Neural cell (in vitro differentiated cells): ENCODE data around the gene TPRG1. TPM values are rescaled to one million over a fixed set of nuclear protein-coding genes. Genes with fewer than 3 reads are reported as not detected.

Experiments
- H2AFZ ChIP-seq: fragments of 200-600, 300-800 bp; sonication (generic), shearing (Covaris generic); 2 replicates; pipeline ENCODE4 v1.6.0; 2014; ENCODE audit warnings: low read depth, mild to moderate bottlenecking, antibody characterized with exemption, low read length, moderate library complexity
- H3F3A ChIP-seq: fragments of 200-600 bp; shearing (Covaris generic); 2 replicates; pipeline ENCODE4 v1.6.1; 2016; ENCODE audit warnings: mild to moderate bottlenecking, moderate library complexity, mixed read lengths, antibody characterized with exemption, low read length; ENCODE audit not compliant: insufficient read depth, poor library complexity, severe bottlenecking
- H3K27ac ChIP-seq: fragments of 200-600, 300-800 bp; sonication (generic), shearing (Covaris generic); 2 replicates; pipeline ENCODE4 v1.5.1; 2014; ENCODE audit warnings: mild to moderate bottlenecking, low read length, moderate library complexity
- H3K27me3 ChIP-seq: fragments of 300-800, 200-600 bp; sonication (generic), shearing (Covaris generic); 2 replicates; pipeline ENCODE4 v1.6.0; 2014; ENCODE audit warnings: mild to moderate bottlenecking, low read depth, low read length, moderate library complexity; ENCODE audit not compliant: insufficient read depth
- H3K36me3 ChIP-seq: fragments of 300-800, 200-600 bp; sonication (generic), shearing (Covaris generic); 2 replicates; pipeline ENCODE4 v1.5.1; 2014; ENCODE audit warnings: mild to moderate bottlenecking, antibody characterized with exemption, low read length, moderate library complexity; ENCODE audit not compliant: insufficient read depth
- H3K4me2 ChIP-seq: fragments of 300-800, 200-600 bp; sonication (generic), shearing (Covaris generic); 2 replicates; pipeline ENCODE4 v1.6.0; 2014; ENCODE audit warnings: mild to moderate bottlenecking, low read length
- H3K4me3 ChIP-seq: fragments of 300-800, 200-600 bp; sonication (generic), shearing (Covaris generic); 2 replicates; pipeline ENCODE4 v1.5.1; 2014; ENCODE audit warnings: mild to moderate bottlenecking, low read length, moderate library complexity
- H3K79me2 ChIP-seq: fragments of 200-600 bp; shearing (Covaris generic); replicated peaks from 2 replicates; pipeline ENCODE4 v1.6.0; 2014; ENCODE audit warnings: mild to moderate bottlenecking, low read length, moderate library complexity; ENCODE audit not compliant: insufficient read depth
- H3K9ac ChIP-seq: fragments of 300-800, 200-600 bp; sonication (generic), shearing (Covaris generic); 2 replicates; pipeline ENCODE4 v1.6.1; 2016; ENCODE audit warnings: mild to moderate bottlenecking, low read length, mixed read lengths
- H3K9me2 ChIP-seq: fragments of 200-600 bp; shearing (Covaris generic); 2 replicates; pipeline ENCODE4 v1.6.1; 2016; ENCODE audit warnings: mild to moderate bottlenecking, low read length, mixed read lengths; ENCODE audit not compliant: insufficient read depth
- H3K9me3 ChIP-seq: fragments of 200-600, 300-800 bp; sonication (generic), shearing (Covaris generic); 2 replicates; pipeline ENCODE4 v1.6.1; 2016; ENCODE audit warnings: mild to moderate bottlenecking, mixed run types, low read length, moderate library complexity, mixed read lengths
- H4K20me1 ChIP-seq: fragments of 200-600 bp; shearing (Covaris generic); 2 replicates; pipeline ENCODE4 v1.6.1; 2016; ENCODE audit warnings: mild to moderate bottlenecking, mixed run types; ENCODE audit not compliant: insufficient read depth
- EP300 ChIP-seq: fragments of 450-650 bp; conservative IDR thresholded peaks from 2 replicates; pipeline ENCODE4 v1.6.1; 2014; ENCODE audit warnings: antibody characterized with exemption, mild to moderate bottlenecking, moderate library complexity; ENCODE audit not compliant: poor library complexity, severe bottlenecking
- EZH2 ChIP-seq: fragments of 200-600, 300-800 bp; shearing (Covaris generic), sonication (generic); IDR thresholded peaks from 2 replicates; pipeline ENCODE4 v1.6.1; 2014; ENCODE audit warnings: antibody characterized with exemption, low read length, borderline replicate concordance, mild to moderate bottlenecking; ENCODE audit not compliant: insufficient read depth, poor library complexity, severe bottlenecking
- MXI1 ChIP-seq: fragments of 450-650 bp; conservative IDR thresholded peaks from 2 replicates; pipeline ENCODE4 v1.6.1; 2014; ENCODE audit warnings: antibody characterized with exemption, mild to moderate bottlenecking; ENCODE audit not compliant: poor library complexity, severe bottlenecking
- POLR2AphosphoS5 ChIP-seq: IDR thresholded peaks from 2 replicates; pipeline ENCODE4 v1.6.1; 2012
- RAD21 ChIP-seq: fragments of 450-650 bp; conservative IDR thresholded peaks from 2 replicates; pipeline ENCODE4 v1.6.1; 2014; ENCODE audit warnings: antibody characterized with exemption, mild to moderate bottlenecking, moderate library complexity
- REST ChIP-seq: IDR thresholded peaks from 2 replicates; pipeline ENCODE4 v1.6.1; 2012; ENCODE audit warnings: borderline replicate concordance
- SMC3 ChIP-seq: fragments of 450-650 bp; conservative IDR thresholded peaks from 2 replicates; pipeline ENCODE4 v1.6.1; 2014; ENCODE audit warnings: antibody characterized with exemption, mild to moderate bottlenecking, moderate library complexity; ENCODE audit not compliant: poor library complexity
- TAF1 ChIP-seq: IDR thresholded peaks from 2 replicates; pipeline ENCODE4 v1.6.1; 2012; ENCODE audit warnings: low read depth
- polyA plus RNA-seq: library from polyadenylated mRNA; depleted of rRNA; stranded (reverse); fragments of >200 nt; gene quantifications from 2 replicates; pipeline ENCODE4 v1.2.3, GENCODE V29; 2014
- TF ChIP-seq, protein P1 (sequence below): fragments of 450-650 bp; IDR thresholded peaks from 2 replicates; pipeline ENCODE4 v1.5.1; 2014; ENCODE audit warnings: antibody characterized with exemption, mild to moderate bottlenecking, moderate library complexity; ENCODE audit not compliant: poor library complexity, severe bottlenecking

TPRG1 gene
- polyA plus RNA-seq, 1 donor from 2014 or later, result 0.17 TPM

- Histone ChIP-seq H4K20me1 (no peaks in the 10 kb centered on the region), H3K4me2 (no peak overlapping the region), H3K9me2 (no peaks in the 10 kb centered on the region), H3K79me2 (no peaks in the 10 kb centered on the region), H3K9ac (no peak overlapping the region), H3K27ac (no peak overlapping the region), H3K36me3 (no peaks in the 10 kb centered on the region), H3K27me3 (no peaks in the 10 kb centered on the region), H3F3A (no peaks in the 10 kb centered on the region), H2AFZ (no peak overlapping the region), H3K4me3 (no peak overlapping the region), H3K9me3 (no peaks in the 10 kb centered on the region)
- no peak for TF ChIP-seq MXI1
- TF ChIP-seq RAD21, result no peak
- TF ChIP-seq SMC3, result no peak
- no peak for TF ChIP-seq POLR2AphosphoS5
- no peak for TF ChIP-seq EZH2
- TF ChIP-seq EP300, result no peak
- no peak for TF ChIP-seq REST
- TF ChIP-seq TAF1, result no peak
Measured at GRCh38 chr3:189300345-189300744, 128.6 kb downstream of the TPRG1 start.

GRCh38 chr3:189301479-189301878, 129.7 kb downstream of the TPRG1 start:
- no peaks in the 10 kb centered on the region for H3K9me3 ChIP-seq
- no peak overlapping the region for H2AFZ ChIP-seq
- no peak overlapping the region for H3K9ac ChIP-seq
- H3K27ac ChIP-seq, result no peak overlapping the region
- no peaks in the 10 kb centered on the region for H3K79me2 ChIP-seq
- TF ChIP-seq, protein P1, sequence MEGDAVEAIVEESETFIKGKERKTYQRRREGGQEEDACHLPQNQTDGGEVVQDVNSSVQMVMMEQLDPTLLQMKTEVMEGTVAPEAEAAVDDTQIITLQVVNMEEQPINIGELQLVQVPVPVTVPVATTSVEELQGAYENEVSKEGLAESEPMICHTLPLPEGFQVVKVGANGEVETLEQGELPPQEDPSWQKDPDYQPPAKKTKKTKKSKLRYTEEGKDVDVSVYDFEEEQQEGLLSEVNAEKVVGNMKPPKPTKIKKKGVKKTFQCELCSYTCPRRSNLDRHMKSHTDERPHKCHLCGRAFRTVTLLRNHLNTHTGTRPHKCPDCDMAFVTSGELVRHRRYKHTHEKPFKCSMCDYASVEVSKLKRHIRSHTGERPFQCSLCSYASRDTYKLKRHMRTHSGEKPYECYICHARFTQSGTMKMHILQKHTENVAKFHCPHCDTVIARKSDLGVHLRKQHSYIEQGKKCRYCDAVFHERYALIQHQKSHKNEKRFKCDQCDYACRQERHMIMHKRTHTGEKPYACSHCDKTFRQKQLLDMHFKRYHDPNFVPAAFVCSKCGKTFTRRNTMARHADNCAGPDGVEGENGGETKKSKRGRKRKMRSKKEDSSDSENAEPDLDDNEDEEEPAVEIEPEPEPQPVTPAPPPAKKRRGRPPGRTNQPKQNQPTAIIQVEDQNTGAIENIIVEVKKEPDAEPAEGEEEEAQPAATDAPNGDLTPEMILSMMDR, result no peak
- TF ChIP-seq SMC3, result no peak
- TF ChIP-seq POLR2AphosphoS5, result no peak
- TF ChIP-seq REST, result no peak
- TF ChIP-seq MXI1, result no peak
- no peak for TF ChIP-seq TAF1
- no peak for TF ChIP-seq RAD21
- TF ChIP-seq EP300, result no peak
- TF ChIP-seq EZH2, result no peak
- no peaks in the 10 kb centered on the region for H3F3A ChIP-seq
- no peak overlapping the region for H3K4me3 ChIP-seq
- no peaks in the 10 kb centered on the region for H3K9me2 ChIP-seq
- H3K27me3 ChIP-seq, result no peaks in the 10 kb centered on the region
- H3K36me3 ChIP-seq, result no peaks in the 10 kb centered on the region
- no peak overlapping the region for H3K4me2 ChIP-seq
- no peaks in the 10 kb centered on the region for H4K20me1 ChIP-seq
